HepG2 (cell line): ENCODE data around the gene DENND10. TPM values are rescaled to one million over a fixed set of nuclear protein-coding genes. Genes with fewer than 3 reads are reported as not detected.
A peak's percentile ranks its signal among the peaks of the same experiment; 100 is the strongest.

Source experiments
- ASH2L ChIP-seq: fragments of 300-600, 200-600 bp; sonication (generic); IDR thresholded peaks from 2 replicates; pipeline ENCODE4 v1.7.0; 2017; ENCODE audit warnings: low read depth, mild to moderate bottlenecking, moderate library complexity, mixed read lengths, low read length; ENCODE audit not compliant: insufficient read length
- FOXK1 ChIP-seq: sonication (generic); formaldehyde crosslinking; IDR thresholded peaks from 2 replicates; pipeline ENCODE4 v1.4.0; 2020; ENCODE audit warnings: low read depth, missing genetic modification reagents, borderline replicate concordance
- GATAD1 ChIP-seq: IDR thresholded peaks from 2 replicates; pipeline ENCODE4 v1.6.1; 2016; ENCODE audit warnings: missing genetic modification reagents, missing compliant biosample characterization
- GTF2F1 ChIP-seq: fragments of 150-350 bp; IDR thresholded peaks from 2 replicates; pipeline ENCODE4 v1.6.1; 2014; ENCODE audit warnings: low read length
- HNF4G ChIP-seq, 2 experiments: sonication (generic) in 1 of 2; formaldehyde crosslinking in 1 of 2; IDR thresholded peaks; 2 replicates each; pipeline versions ENCODE4 v1.4.0 to v1.6.1; 2011 to 2020; ENCODE audit warnings: borderline replicate concordance in 2 of 2, low read depth in 2 of 2, mild to moderate bottlenecking in 2 of 2, low read length in 1 of 2, missing genetic modification reagents in 1 of 2, moderate library complexity in 1 of 2
- LCORL ChIP-seq, 2 experiments: fragments of 450-650 bp in 1 of 2; sonication (generic) in 1 of 2; formaldehyde crosslinking in 1 of 2; IDR thresholded peaks; 2 replicates each; pipeline versions ENCODE4 v1.5.0 to v1.6.1; 2017 to 2020; ENCODE audit warnings: antibody characterized with exemption in 1 of 2, missing genetic modification reagents in 1 of 2
- MATR3 ChIP-seq: sonication (generic); formaldehyde crosslinking; IDR thresholded peaks from 2 replicates; pipeline ENCODE4 v1.4.0; 2020; ENCODE audit warnings: missing genetic modification reagents
- RXRB ChIP-seq: IDR thresholded peaks from 2 replicates; pipeline ENCODE4 v1.6.1; 2016; ENCODE audit warnings: borderline replicate concordance, missing genetic modification reagents, missing compliant biosample characterization
- SMAD9 ChIP-seq: sonication (generic); formaldehyde crosslinking; IDR thresholded peaks from 2 replicates; pipeline ENCODE4 v1.5.1; 2020; ENCODE audit warnings: mild to moderate bottlenecking, missing genetic modification reagents
- SNAI1 ChIP-seq: sonication (generic); formaldehyde crosslinking; IDR thresholded peaks from 2 replicates; pipeline ENCODE4 v1.5.0; 2020; ENCODE audit warnings: mild to moderate bottlenecking, missing genetic modification reagents, borderline replicate concordance
- SNAPC2 ChIP-seq: sonication (generic); formaldehyde crosslinking; IDR thresholded peaks from 2 replicates; pipeline ENCODE4 v1.8.1; 2022; ENCODE audit warnings: mild to moderate bottlenecking, missing genetic modification reagents
- TAF1 ChIP-seq: sonication (generic); formaldehyde crosslinking; IDR thresholded peaks from 2 replicates; pipeline ENCODE4 v1.4.0; 2020; ENCODE audit warnings: missing genetic modification reagents
- ZBTB20 ChIP-seq: sonication (generic); formaldehyde crosslinking; IDR thresholded peaks from 2 replicates; pipeline ENCODE4 v1.8.1; 2023; ENCODE audit warnings: missing genetic modification reagents, low read depth, mild to moderate bottlenecking, borderline replicate concordance
- ZBTB42 ChIP-seq: sonication (generic); formaldehyde crosslinking; IDR thresholded peaks from 2 replicates; pipeline ENCODE4 v1.5.0; 2020; ENCODE audit warnings: mild to moderate bottlenecking, missing genetic modification reagents
- ZFP37 ChIP-seq: sonication (generic); formaldehyde crosslinking; IDR thresholded peaks from 2 replicates; pipeline ENCODE4 v1.4.0; 2020; ENCODE audit warnings: missing genetic modification reagents, borderline replicate concordance
- ZNF235 ChIP-seq: sonication (generic); formaldehyde crosslinking; IDR thresholded peaks from 2 replicates; pipeline ENCODE4 v1.8.1; 2023; ENCODE audit warnings: mild to moderate bottlenecking, missing genetic modification reagents, borderline replicate concordance
- ZNF432 ChIP-seq: sonication (generic); formaldehyde crosslinking; IDR thresholded peaks from 2 replicates; pipeline ENCODE4 v1.5.0; 2020; ENCODE audit warnings: missing genetic modification reagents, mild to moderate bottlenecking, borderline replicate concordance
- ZNF7 ChIP-seq: IDR thresholded peaks from 2 replicates; pipeline ENCODE4 v1.6.1; 2016; ENCODE audit warnings: missing biosample characterization, missing genetic modification reagents
- ZNF703 ChIP-seq: sonication (generic); formaldehyde crosslinking; IDR thresholded peaks from 2 replicates; pipeline ENCODE4 v1.5.1; 2020; ENCODE audit warnings: missing genetic modification reagents, mild to moderate bottlenecking, moderate library complexity, borderline replicate concordance
- ZNF775 ChIP-seq: sonication (generic); formaldehyde crosslinking; IDR thresholded peaks from 2 replicates; pipeline ENCODE4 v1.4.0; 2020; ENCODE audit warnings: missing genetic modification reagents, mild to moderate bottlenecking, moderate library complexity, borderline replicate concordance
- ZNF816 ChIP-seq: sonication (generic); formaldehyde crosslinking; IDR thresholded peaks from 2 replicates; pipeline ENCODE4 v1.8.0; 2022; ENCODE audit warnings: missing genetic modification reagents, mild to moderate bottlenecking, borderline replicate concordance
- ZNF878 ChIP-seq: sonication (generic); formaldehyde crosslinking; IDR thresholded peaks from 2 replicates; pipeline ENCODE4 v1.8.1; 2023; ENCODE audit warnings: mild to moderate bottlenecking, missing genetic modification reagents, moderate library complexity
- ZZZ3 ChIP-seq: sonication (generic); formaldehyde crosslinking; IDR thresholded peaks from 2 replicates; pipeline ENCODE4 v1.4.0; 2020; ENCODE audit warnings: missing genetic modification reagents, mild to moderate bottlenecking, borderline replicate concordance
- polyA plus RNA-seq, 8 experiments: library from polyadenylated mRNA; depleted of rRNA in 3 of 8; stranded (reverse) in 7 of 8; unstranded in 1 of 8; fragments of >200 nt; fragmentation: Illumina TruSeq in 4 of 8; extraction: Trizol in 4 of 8; gene quantifications; 2 replicates each; pipeline versions ENCODE4 v1.2.1 to v1.2.3, GENCODE V29; 2011 to 2016; ENCODE audit warnings: low read depth in 4 of 8, missing spikeins in 1 of 8, mixed read lengths in 1 of 8; ENCODE audit not compliant: insufficient read depth in 1 of 8
- total RNA-seq, 5 experiments: library from RNA; depleted of rRNA; stranded (reverse); fragments of >200 nt; fragmentation: Illumina TruSeq; extraction: Trizol; gene quantifications; 2 replicates each; pipeline ENCODE4 v1.2.3, GENCODE V29; 2016; ENCODE audit warnings: low read depth in 1 of 5
- TF ChIP-seq, protein P1 (sequence below): sonication (generic); formaldehyde crosslinking; IDR thresholded peaks from 2 replicates; pipeline ENCODE4 v1.4.0; 2020; ENCODE audit warnings: missing genetic modification reagents, mild to moderate bottlenecking, borderline replicate concordance
- TF ChIP-seq, protein P2 (sequence below): IDR thresholded peaks from 2 replicates; pipeline ENCODE4 v1.6.1; 2018; ENCODE audit warnings: missing genetic modification reagents
- TF ChIP-seq, protein P3 (sequence below): sonication (generic); formaldehyde crosslinking; IDR thresholded peaks from 2 replicates; pipeline ENCODE4 v1.4.0; 2020; ENCODE audit warnings: mild to moderate bottlenecking, missing genetic modification reagents
- TF ChIP-seq, protein P4 (sequence below), 2 experiments: fragments of 450-650 bp in 1 of 2; sonication (generic) in 1 of 2; formaldehyde crosslinking; IDR thresholded peaks; 2 replicates each; pipeline versions ENCODE4 v1.5.0 to v1.8.0; 2020 to 2022; ENCODE audit warnings: mild to moderate bottlenecking in 1 of 2, missing genetic modification reagents in 1 of 2

The DENND10 gene
- total and polyA plus RNA-seq, 2 of the 13 experiments (the other 11 are each of a cell fraction or from before 2014, with no cell fraction given), result 43.7 to 78.8 TPM

DNA sequence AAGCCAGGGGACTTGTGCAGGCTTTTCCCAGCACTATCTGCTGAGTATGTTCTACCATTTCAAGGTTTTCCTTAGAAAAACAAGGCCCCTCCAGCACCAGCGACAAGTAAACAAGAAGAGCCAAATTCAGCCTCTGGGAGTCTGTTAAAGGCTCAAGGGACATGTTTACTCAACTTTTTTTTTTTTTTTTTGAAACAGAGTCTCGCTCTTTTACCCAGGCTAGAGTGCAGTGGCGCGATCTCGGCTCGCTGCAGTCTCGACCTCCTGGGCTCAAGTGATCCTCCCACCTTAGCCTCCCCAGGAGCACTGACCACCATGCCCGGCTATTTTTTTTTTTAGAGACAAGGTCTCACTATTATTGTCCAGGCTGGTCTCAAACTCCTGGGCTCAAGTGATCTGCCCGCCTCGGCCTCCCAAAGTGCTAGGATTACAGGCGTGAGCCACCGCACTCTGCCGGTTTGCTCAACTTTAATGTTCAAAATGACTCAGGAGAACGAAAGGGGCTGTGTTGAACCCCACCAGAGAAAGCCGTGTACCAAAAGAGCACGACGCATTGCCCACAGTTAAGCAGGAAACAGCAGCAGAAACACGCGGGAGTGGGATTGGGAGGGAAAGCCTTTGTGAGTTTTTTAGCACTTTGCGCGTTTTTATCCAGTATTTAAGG is 73.9 kb downstream of the DENND10 start (continued):
- TF ChIP-seq TAF1 (CRISPR knock-in tag), result no peak
- TF ChIP-seq HNF4G (IDR thresholded peaks at IDR 0.05; ENCODE audit: borderline replicate concordance, low read depth, low read length), result peak; percentile 48; the same call in 1 of the 2 replicates
- no peak for TF ChIP-seq HNF4G (CRISPR knock-in tag; IDR thresholded peaks at IDR 0.05; ENCODE audit: borderline replicate concordance, low read depth)
- TF ChIP-seq ZNF235 (CRISPR knock-in tag), result no peak
- TF ChIP-seq, protein P1, sequence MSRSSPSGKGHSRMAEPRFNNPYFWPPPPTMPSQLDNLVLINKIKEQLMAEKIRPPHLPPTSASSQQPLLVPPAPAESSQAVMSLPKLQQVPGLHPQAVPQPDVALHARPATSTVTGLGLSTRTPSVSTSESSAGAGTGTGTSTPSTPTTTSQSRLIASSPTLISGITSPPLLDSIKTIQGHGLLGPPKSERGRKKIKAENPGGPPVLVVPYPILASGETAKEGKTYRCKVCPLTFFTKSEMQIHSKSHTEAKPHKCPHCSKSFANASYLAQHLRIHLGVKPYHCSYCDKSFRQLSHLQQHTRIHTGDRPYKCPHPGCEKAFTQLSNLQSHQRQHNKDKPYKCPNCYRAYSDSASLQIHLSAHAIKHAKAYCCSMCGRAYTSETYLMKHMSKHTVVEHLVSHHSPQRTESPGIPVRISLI, result peak; percentile 96
- TF ChIP-seq SNAI1, result no peak
- TF ChIP-seq SNAPC2 (CRISPR knock-in tag), result no peak
- no peak for TF ChIP-seq ASH2L
- TF ChIP-seq, protein P2, sequence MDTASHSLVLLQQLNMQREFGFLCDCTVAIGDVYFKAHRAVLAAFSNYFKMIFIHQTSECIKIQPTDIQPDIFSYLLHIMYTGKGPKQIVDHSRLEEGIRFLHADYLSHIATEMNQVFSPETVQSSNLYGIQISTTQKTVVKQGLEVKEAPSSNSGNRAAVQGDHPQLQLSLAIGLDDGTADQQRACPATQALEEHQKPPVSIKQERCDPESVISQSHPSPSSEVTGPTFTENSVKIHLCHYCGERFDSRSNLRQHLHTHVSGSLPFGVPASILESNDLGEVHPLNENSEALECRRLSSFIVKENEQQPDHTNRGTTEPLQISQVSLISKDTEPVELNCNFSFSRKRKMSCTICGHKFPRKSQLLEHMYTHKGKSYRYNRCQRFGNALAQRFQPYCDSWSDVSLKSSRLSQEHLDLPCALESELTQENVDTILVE (CRISPR knock-in tag), result no peak
- TF ChIP-seq ZBTB20 (CRISPR knock-in tag), result no peak
- no peak for TF ChIP-seq ZBTB42 (CRISPR knock-in tag)
- TF ChIP-seq GTF2F1, result no peak
- TF ChIP-seq, protein P3, sequence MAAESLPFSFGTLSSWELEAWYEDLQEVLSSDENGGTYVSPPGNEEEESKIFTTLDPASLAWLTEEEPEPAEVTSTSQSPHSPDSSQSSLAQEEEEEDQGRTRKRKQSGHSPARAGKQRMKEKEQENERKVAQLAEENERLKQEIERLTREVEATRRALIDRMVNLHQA, result no peak
- peak; percentile 46; the same call in 1 of the 2 replicates for TF ChIP-seq ZNF816
- TF ChIP-seq, protein P4, sequence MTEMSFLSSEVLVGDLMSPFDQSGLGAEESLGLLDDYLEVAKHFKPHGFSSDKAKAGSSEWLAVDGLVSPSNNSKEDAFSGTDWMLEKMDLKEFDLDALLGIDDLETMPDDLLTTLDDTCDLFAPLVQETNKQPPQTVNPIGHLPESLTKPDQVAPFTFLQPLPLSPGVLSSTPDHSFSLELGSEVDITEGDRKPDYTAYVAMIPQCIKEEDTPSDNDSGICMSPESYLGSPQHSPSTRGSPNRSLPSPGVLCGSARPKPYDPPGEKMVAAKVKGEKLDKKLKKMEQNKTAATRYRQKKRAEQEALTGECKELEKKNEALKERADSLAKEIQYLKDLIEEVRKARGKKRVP (CRISPR knock-in tag; IDR thresholded peaks at IDR 0.05), result no peak
- TF ChIP-seq ZNF775 (CRISPR knock-in tag), result no peak
- TF ChIP-seq ZNF703 (CRISPR knock-in tag), result 0 out of 2 replicates have a peak, but pooled peaks have one; percentile 48
- TF ChIP-seq ZNF878 (CRISPR knock-in tag), result 0 out of 2 replicates have a peak, but pooled peaks have one; percentile 46
- TF ChIP-seq ZNF432 (CRISPR knock-in tag), result no peak
- TF ChIP-seq MATR3 (CRISPR knock-in tag), result no peak
- peak; percentile 43; the same call in 1 of the 2 replicates for TF ChIP-seq RXRB (CRISPR knock-in tag)
- no peak for TF ChIP-seq ZFP37 (CRISPR knock-in tag)
- no peak for TF ChIP-seq ZZZ3
- no peak for TF ChIP-seq GATAD1 (CRISPR knock-in tag)
- TF ChIP-seq ZNF7, result no peak
- no peak for TF ChIP-seq SMAD9 (CRISPR knock-in tag)
- no peak for TF ChIP-seq LCORL (IDR thresholded peaks at IDR 0.05)
- TF ChIP-seq LCORL (CRISPR knock-in tag; IDR thresholded peaks at IDR 0.05), result peak; percentile 37
- peak; percentile 59; the same call in 1 of the 2 replicates for TF ChIP-seq FOXK1 (CRISPR knock-in tag)
